Panc1 (cell line): ENCODE data around the gene FOXF2. TPM values are rescaled to one million over a fixed set of nuclear protein-coding genes. Genes with fewer than 3 reads are reported as not detected.

Source experiments
- ATAC-seq: fragments of 200-7000 bp; cut with Tn5 transposase; 2 replicates; pipeline ENCODE4 v1.9.1; 2020; ENCODE audit warnings: mild to moderate bottlenecking, moderate library complexity
- BruUV-seq: library from RNA; stranded (reverse); fragments of 400-500 nt; replicated peaks from 2 replicates; lab custom pipeline; 2021; lab: Mats Ljungman, UMichigan
- CTCF ChIA-PET: fragments of 300-600 bp; sonication (Branson Sonifier 250); formaldehyde crosslinking; loops from one replicate; lab custom pipeline; 2022; ENCODE audit warnings: antibody characterized with exemption; lab: Charles Lee
- POLR2A ChIA-PET: fragments of 300-600 bp; sonication (Branson Sonifier 250); formaldehyde crosslinking; loops from one replicate; lab custom pipeline; 2022; ENCODE audit warnings: antibody characterized with exemption; lab: Charles Lee
- DNase-seq: peaks from one replicate; pipeline ENCODE4 v3.0.0-alpha.2; 2010; ENCODE audit warnings: low read depth, low spot score
- H3K27ac ChIP-seq: 2 replicates; pipeline ENCODE4 v1.5.1; 2011; ENCODE audit warnings: mild to moderate bottlenecking, low read length, inconsistent platforms
- H3K27me3 ChIP-seq: fragments of 200-500 bp; sonication (Bioruptor generic); 2 replicates; pipeline ENCODE4 v1.6.0; 2014; ENCODE audit warnings: low read length, inconsistent platforms; ENCODE audit not compliant: control insufficient read depth, insufficient read depth
- H3K36me3 ChIP-seq: fragments of 200-500 bp; sonication (Bioruptor generic); 2 replicates; pipeline ENCODE4 v1.5.1; 2014; ENCODE audit warnings: inconsistent platforms, mild to moderate bottlenecking, low read length, moderate library complexity; ENCODE audit not compliant: control insufficient read depth, insufficient read depth
- H3K4me1 ChIP-seq: 2 replicates; pipeline ENCODE4 v1.5.1; 2011; ENCODE audit warnings: inconsistent platforms, mild to moderate bottlenecking, low read length, moderate library complexity; ENCODE audit not compliant: control insufficient read depth, insufficient read depth
- H3K4me3 ChIP-seq, 2 experiments: 2 replicates each; pipeline ENCODE4 v1.5.1; 2011 to 2012; ENCODE audit warnings: low read depth in 2 of 2, low read length in 2 of 2, mild to moderate bottlenecking in 2 of 2, inconsistent platforms in 1 of 2, moderate library complexity in 1 of 2
- H3K9me3 ChIP-seq: fragments of 200-500 bp; sonication (Bioruptor generic); 2 replicates; pipeline ENCODE4 v1.5.1; 2014; ENCODE audit warnings: low read depth, mild to moderate bottlenecking, inconsistent platforms, low read length, moderate library complexity; ENCODE audit not compliant: control insufficient read depth, insufficient read depth
- CTCF ChIP-seq: fragments of 450-650 bp; IDR thresholded peaks from 2 replicates; pipeline ENCODE4 v1.5.1; 2017; ENCODE audit warnings: mild to moderate bottlenecking
- POLR2AphosphoS5 ChIP-seq: IDR thresholded peaks from 2 replicates; pipeline ENCODE4 v1.6.1; 2012; ENCODE audit warnings: mild to moderate bottlenecking, low read depth, low read length, moderate library complexity
- REST ChIP-seq, 2 experiments: IDR thresholded peaks; 2 replicates each; pipeline ENCODE4 v1.6.1; 2011 to 2012; ENCODE audit warnings: low read depth in 2 of 2, control low read depth in 1 of 2, low read length in 1 of 2, mild to moderate bottlenecking in 1 of 2, moderate library complexity in 1 of 2; ENCODE audit not compliant: insufficient read depth in 1 of 2
- SIN3A ChIP-seq: IDR thresholded peaks from 2 replicates; pipeline ENCODE4 v1.6.1; 2012; ENCODE audit warnings: low read depth, mild to moderate bottlenecking, low read length, moderate library complexity, borderline replicate concordance; ENCODE audit not compliant: insufficient read depth
- TCF7L2 ChIP-seq: IDR thresholded peaks from 2 replicates; pipeline ENCODE4 v1.6.1; 2011; ENCODE audit warnings: mild to moderate bottlenecking, low read depth, low read length, inconsistent platforms
- in situ Hi-C: cut with HindIII; loops from 2 replicates; pipeline ENCODE4 v1.10.0; 2016; ENCODE audit warnings: low sequenced_read_pairs, low pct_unique_long_range_greater_than_20kb
- intact Hi-C: fragments of 100-400 bp; cut with micrococcal nuclease; formaldehyde crosslinking; loops from one replicate; pipeline ENCODE4 v1.10.0; 2022; ENCODE audit not compliant: unreplicated experiment
- total RNA-seq: library from RNA; stranded (reverse); gene quantifications from one replicate; pipeline ENCODE4 v1.2.1, GENCODE V29; 2021; ENCODE audit not compliant: unreplicated experiment

The FOXF2 gene
- total RNA-seq, 1 experiment from 2014 or later = 12.7 TPM

GRCh38 chr6:1435806-1436205 is 46.4 kb downstream of the FOXF2 start:
- Histone ChIP-seq H3K4me3 (no peak overlapping the region), H3K36me3 (no peaks in the 10 kb centered on the region), H3K27me3 (no peaks in the 10 kb centered on the region), H3K27ac (no peak overlapping the region), H3K9me3 (no peaks in the 10 kb centered on the region), H3K4me1 (peaks cover 7% of the 10 kb centered on the region; the same call in 1 of the 2 replicates)
- in situ Hi-C loops (no loop called here), intact Hi-C loops (loop anchor here (1.0 kb wide), 1 partner anchor 640 kb away; no protein-coding TSS in a partner anchor)
- TF ChIP-seq SIN3A = no peak
- TF ChIP-seq POLR2AphosphoS5 = no peak
- TF ChIP-seq CTCF = no peak
- no peak for TF ChIP-seq REST (IDR thresholded peaks at IDR 0.05; ENCODE audit: insufficient read depth in 1 of 2, low read depth in 2 of 2, low read length in 1 of 2)
- TF ChIP-seq TCF7L2 = no peak
- ChIA-PET POLR2A (no interaction called here), CTCF (interaction anchor here (0.9 to 2.1 kb wide), 2 partner anchors 11 to 499 kb away, joined by 3 to 11 read pairs; no protein-coding TSS in a partner anchor)
- no peak for ATAC-seq
- BruUV-seq = no TSS peak
- no peak for DNase-seq

GRCh38 chr6:1436334-1437306 is 47.2 kb downstream of the FOXF2 start:
- DNase-seq (peak; percentile 53), ATAC-seq (peak; percentile 94)
- CTCF ChIA-PET = interaction anchor here (0.6 to 2.1 kb wide), 9 partner anchors 10 to 1248 kb away, joined by 3 to 11 read pairs (median 5); no protein-coding TSS in a partner anchor
- TF ChIP-seq SIN3A (no peak), CTCF (peak; percentile 80)
- no peak overlapping the region for H3K27ac ChIP-seq
- intact Hi-C loops = loop anchor here (1.0 kb wide), 1 partner anchor 640 kb away; no protein-coding TSS in a partner anchor
- in situ Hi-C loops = no loop called here
- H3K36me3 ChIP-seq = no peaks in the 10 kb centered on the region
- H3K4me3 ChIP-seq = 0 out of 4 replicates have a peak overlapping the region, but pooled peaks of 1 of the 2 experiments have one; percentile 9
- H3K27me3 ChIP-seq = no peaks in the 10 kb centered on the region
- POLR2A ChIA-PET = no interaction called here
- peaks cover 7% of the 10 kb centered on the region; the same call in 1 of the 2 replicates for H3K4me1 ChIP-seq
- no peaks in the 10 kb centered on the region for H3K9me3 ChIP-seq
- no TSS peak for BruUV-seq
